H1 (cell line): ENCODE data around the gene ERV3-1. TPM values are rescaled to one million over a fixed set of nuclear protein-coding genes. Genes with fewer than 3 reads are reported as not detected.

Experiments used
- CTCF ChIA-PET: fragments of 300-600 bp; sonication (Branson Sonifier 250); formaldehyde crosslinking; loops from one replicate; lab custom pipeline; 2021; ENCODE audit not compliant: partially characterized antibody; lab: Charles Lee
- POLR2A ChIA-PET: fragments of 300-600 bp; sonication (Branson Sonifier 250); formaldehyde crosslinking; loops from one replicate; lab custom pipeline; 2021; ENCODE audit warnings: inconsistent platforms; ENCODE audit not compliant: partially characterized antibody; lab: Charles Lee
- DNase-seq, 2 experiments: peaks; one replicate each; pipeline versions ENCODE4 v3.0.0 to v3.0.0-alpha.2; 2010 to 2022; ENCODE audit warnings: low spot score in 2 of 2, low read depth in 1 of 2, mixed read lengths in 1 of 2
- FAIRE-seq: peaks from 2 replicates; lab custom pipeline; 2011; peaks lifted over from hg19 to GRCh38; lab: Jason Lieb, UNC
- H2AFZ ChIP-seq: 2 replicates; pipeline ENCODE4 v1.8.1; 2012; ENCODE audit warnings: low read length, inconsistent platforms
- H2AK5ac ChIP-seq: 2 replicates; pipeline ENCODE4 v1.6.1; 2013; ENCODE audit warnings: low read depth, low read length
- H2BK120ac ChIP-seq: replicated peaks from 2 replicates; pipeline ENCODE3; 2013; ENCODE audit warnings: low read depth, low read length, inconsistent platforms
- H2BK12ac ChIP-seq: 2 replicates; pipeline ENCODE4 v1.6.1; 2013; ENCODE audit warnings: low read depth, low read length
- H2BK15ac ChIP-seq: 2 replicates; pipeline ENCODE4 v1.6.1; 2013; ENCODE audit warnings: low read length
- H2BK20ac ChIP-seq: 2 replicates; pipeline ENCODE4 v1.6.1; 2013; ENCODE audit warnings: low read length
- H2BK5ac ChIP-seq: 2 replicates; pipeline ENCODE4 v1.6.1; 2013; ENCODE audit warnings: low read depth, low read length
- H3K14ac ChIP-seq: 2 replicates; pipeline ENCODE4 v1.6.1; 2013; ENCODE audit warnings: inconsistent platforms; ENCODE audit not compliant: insufficient read length
- H3K18ac ChIP-seq: 2 replicates; pipeline ENCODE4 v1.6.1; 2013; ENCODE audit warnings: low read length; ENCODE audit errors: extremely low read depth
- H3K23ac ChIP-seq: 2 replicates; pipeline ENCODE4 v1.6.1; 2013; ENCODE audit warnings: inconsistent platforms; ENCODE audit not compliant: insufficient read length
- H3K23me2 ChIP-seq: 2 replicates; pipeline ENCODE4 v1.6.1; 2013; ENCODE audit warnings: low read depth, low read length
- H3K27ac ChIP-seq: 2 replicates; pipeline ENCODE4 v1.6.1; 2011; ENCODE audit warnings: low read depth, low read length, inconsistent platforms
- H3K27me3 ChIP-seq, 4 experiments: replicated peaks in 1 of 4; 1 replicate in 1 of 4; 2 replicates in 3 of 4; pipeline versions ENCODE4 v1.6.1 to v1.8.1; 2011 to 2013; ENCODE audit warnings: low read length in 3 of 4, mild to moderate bottlenecking in 3 of 4, inconsistent platforms in 2 of 4, mixed read lengths in 2 of 4, moderate library complexity in 1 of 4; ENCODE audit not compliant: control insufficient read depth in 3 of 4, insufficient read depth in 3 of 4; ENCODE audit errors: extremely low read depth in 1 of 4
- H3K36me3 ChIP-seq, 4 experiments: 2 replicates each; pipeline versions ENCODE4 v1.6.1 to v1.8.1; 2011 to 2013; ENCODE audit warnings: mild to moderate bottlenecking in 4 of 4, low read length in 3 of 4, moderate library complexity in 2 of 4, control low read depth in 1 of 4, inconsistent platforms in 1 of 4; ENCODE audit not compliant: insufficient read depth in 4 of 4, control insufficient read depth in 2 of 4
- H3K4ac ChIP-seq: replicated peaks from 2 replicates; pipeline ENCODE3; 2013; ENCODE audit warnings: low read length, low read depth, mixed read lengths, inconsistent platforms; ENCODE audit not compliant: insufficient read length
- H3K4me1 ChIP-seq, 4 experiments: replicated peaks in 1 of 4; 1 replicate in 1 of 4; 2 replicates in 3 of 4; pipeline versions ENCODE4 v1.6.1 to v1.8.1; 2011 to 2013; ENCODE audit warnings: low read length in 3 of 4, inconsistent platforms in 2 of 4, mixed read lengths in 1 of 4; ENCODE audit not compliant: insufficient read depth in 4 of 4, control insufficient read depth in 3 of 4
- H3K4me2 ChIP-seq, 2 experiments: 2 replicates each; pipeline versions ENCODE4 v1.6.1 to v1.8.1; 2011 to 2013; ENCODE audit warnings: low read depth in 2 of 2, low read length in 2 of 2, control low read depth in 1 of 2, inconsistent platforms in 1 of 2, mild to moderate bottlenecking in 1 of 2; ENCODE audit not compliant: insufficient read depth in 1 of 2
- H3K4me3 ChIP-seq, 4 experiments: fragments of 200-600, 300-600 bp in 1 of 4; sonication (generic), shearing (Covaris generic), sonication (Bioruptor Twin) in 1 of 4; 2 replicates each; pipeline versions ENCODE4 v1.5.1 to v1.8.1; 2011 to 2016; ENCODE audit warnings: low read length in 4 of 4, low read depth in 3 of 4, control low read depth in 2 of 4, inconsistent platforms in 2 of 4, mild to moderate bottlenecking in 2 of 4, mixed read lengths in 1 of 4, moderate library complexity in 1 of 4; ENCODE audit not compliant: insufficient read depth in 2 of 4; ENCODE audit errors: extremely low read depth in 1 of 4
- H3K56ac ChIP-seq: replicated peaks from 2 replicates; pipeline ENCODE3; 2013; ENCODE audit warnings: low read depth, mild to moderate bottlenecking, mixed read lengths, low read length, inconsistent platforms; ENCODE audit not compliant: insufficient read length
- H3K79me1 ChIP-seq: 2 replicates; pipeline ENCODE4 v1.6.1; 2013; ENCODE audit warnings: low read depth, low read length, control low read depth
- H3K79me2 ChIP-seq, 2 experiments: 2 replicates each; pipeline versions ENCODE4 v1.6.1 to v1.8.1; 2012 to 2013; ENCODE audit warnings: low read length in 2 of 2, mild to moderate bottlenecking in 2 of 2, inconsistent platforms in 1 of 2; ENCODE audit not compliant: insufficient read depth in 2 of 2, control insufficient read depth in 1 of 2
- H3K9ac ChIP-seq, 4 experiments: replicated peaks in 1 of 4; 1 replicate in 1 of 4; 2 replicates in 3 of 4; pipeline versions ENCODE4 v1.6.1 to v1.8.1; 2011 to 2013; ENCODE audit warnings: low read depth in 3 of 4, low read length in 3 of 4, control low read depth in 2 of 4, mild to moderate bottlenecking in 2 of 4, moderate library complexity in 2 of 4, inconsistent platforms in 1 of 4; ENCODE audit errors: extremely low read depth in 1 of 4
- H3K9me3 ChIP-seq, 2 experiments: 2 replicates each; pipeline versions ENCODE4 v1.6.1 to v1.8.1; 2012 to 2013; ENCODE audit warnings: mild to moderate bottlenecking in 2 of 2, moderate library complexity in 2 of 2, control low read depth in 1 of 2, inconsistent platforms in 1 of 2, low read depth in 1 of 2, low read length in 1 of 2, mixed read lengths in 1 of 2; ENCODE audit not compliant: insufficient read depth in 2 of 2
- H4K20me1 ChIP-seq, 2 experiments: replicated peaks in 1 of 2; 2 replicates each; pipeline versions ENCODE3 to v1.8.1; 2011 to 2013; ENCODE audit warnings: inconsistent platforms in 2 of 2, low read length in 2 of 2, mild to moderate bottlenecking in 1 of 2; ENCODE audit not compliant: insufficient read depth in 2 of 2, control insufficient read depth in 1 of 2
- H4K5ac ChIP-seq: 2 replicates; pipeline ENCODE4 v1.6.1; 2013; ENCODE audit warnings: low read length, low read depth, mixed read lengths, inconsistent platforms; ENCODE audit not compliant: insufficient read length
- H4K8ac ChIP-seq: 2 replicates; pipeline ENCODE4 v1.8.0; 2013; ENCODE audit warnings: mild to moderate bottlenecking, moderate library complexity, low read length, inconsistent platforms; ENCODE audit not compliant: insufficient read depth; ENCODE audit errors: extremely low read depth
- H4K91ac ChIP-seq: replicated peaks from 2 replicates; pipeline ENCODE3; 2013; ENCODE audit warnings: low read length, mixed read lengths, inconsistent platforms; ENCODE audit not compliant: insufficient read length
- ATF3 ChIP-seq: IDR thresholded peaks from 2 replicates; pipeline ENCODE4 v1.6.1; 2011; ENCODE audit warnings: low read depth, mild to moderate bottlenecking, low read length; ENCODE audit not compliant: insufficient read depth
- BCL11A ChIP-seq, 2 experiments: IDR thresholded peaks; one replicate each; pipeline ENCODE4 v1.6.1; 2011; ENCODE audit warnings: low read depth in 2 of 2, low read length in 2 of 2, mild to moderate bottlenecking in 2 of 2
- BRCA1 ChIP-seq: IDR thresholded peaks from 2 replicates; pipeline ENCODE4 v1.6.1; 2012; ENCODE audit warnings: low read depth, low read length, improper control_type of control experiment
- EGR1 ChIP-seq: IDR thresholded peaks from 2 replicates; pipeline ENCODE4 v1.6.1; 2011; ENCODE audit warnings: low read depth, low read length, borderline replicate concordance
- EP300 ChIP-seq, 2 experiments: IDR thresholded peaks; 1 replicate in 1 of 2; 2 replicates in 1 of 2; pipeline ENCODE4 v1.6.1; 2011 to 2012; ENCODE audit warnings: low read depth in 2 of 2, low read length in 2 of 2, mild to moderate bottlenecking in 2 of 2, borderline replicate concordance in 1 of 2, inconsistent platforms in 1 of 2, moderate library complexity in 1 of 2
- HDAC2 ChIP-seq, 2 experiments: fragments of 300-600 bp in 1 of 2; sonication (generic) in 1 of 2; IDR thresholded peaks; 2 replicates each; pipeline ENCODE4 v1.6.1; 2011 to 2012; ENCODE audit warnings: low read depth in 2 of 2, low read length in 2 of 2, mild to moderate bottlenecking in 2 of 2, moderate library complexity in 2 of 2, borderline replicate concordance in 1 of 2, inconsistent platforms in 1 of 2
- MAFK ChIP-seq: IDR thresholded peaks from 2 replicates; pipeline ENCODE4 v1.6.1; 2012; ENCODE audit warnings: low read depth, mild to moderate bottlenecking, improper control_type of control experiment, low read length
- POLR2AphosphoS5 ChIP-seq: IDR thresholded peaks from 2 replicates; pipeline ENCODE4 v1.6.1; 2011; ENCODE audit warnings: low read depth, low read length
- RFX5 ChIP-seq: IDR thresholded peaks from 2 replicates; pipeline ENCODE4 v1.6.1; 2011; ENCODE audit warnings: low read depth, low read length, improper control_type of control experiment, borderline replicate concordance
- SIRT6 ChIP-seq: IDR thresholded peaks from one replicate; pipeline ENCODE4 v1.7.1; 2012; ENCODE audit warnings: low read length, inconsistent platforms
- TAF1 ChIP-seq: IDR thresholded peaks from 2 replicates; pipeline ENCODE4 v1.6.1; 2011; ENCODE audit warnings: mild to moderate bottlenecking, low read depth, low read length
- WGBS, 2 experiments: shearing (Covaris generic) in 1 of 2; methylation state at CpG; one replicate each; pipeline versions ENCODE4 v1.1.6 to v1.1.7; 2013 to 2015; ENCODE audit warnings: low lambda C conversion rate in 2 of 2, mixed read lengths in 2 of 2, inconsistent platforms in 1 of 2, low coverage in 1 of 2, missing lambda C conversion rate in 1 of 2; ENCODE audit not compliant: insufficient replicate concordance in 2 of 2, insufficient coverage in 1 of 2, insufficient read length in 1 of 2; ENCODE audit errors: extremely low coverage in 1 of 2, missing lambda C conversion rate in 1 of 2; 5-methylcytosine and 5-hydroxymethylcytosine counted together
- polyA plus RNA-seq, 7 experiments: library from polyadenylated mRNA; depleted of rRNA in 3 of 7; stranded (reverse) in 5 of 7; unstranded in 2 of 7; fragments of >200 nt in 5 of 7; fragments of 200-250 nt in 2 of 7; gene quantifications; 1 replicate in 5 of 7; 2 replicates in 1 of 7; 4 replicates in 1 of 7; pipeline versions ENCODE4 v1.2.1 to v1.2.3, GENCODE V29; 2011 to 2013; ENCODE audit warnings: missing spikeins in 2 of 7, mixed read lengths in 2 of 7
- total RNA-seq: library from RNA; stranded (reverse); fragmentation: NEBNext Ultra II Directional; extraction: Animal tissue kit (Norgen Biotek cat#: 25700); gene quantifications from 2 replicates; pipeline ENCODE4 v1.2.1, GENCODE V29; 2021

Gene ERV3-1
- total and polyA plus RNA-seq, 2 of the 8 experiments (the other 6 are each of a cell fraction or from before 2014, with no cell fraction given), result 9.5 to 9.7 TPM

GRCh38 chr7:64990216-64990615, 16.3 kb downstream of the ERV3-1 start:
- no peaks in the 10 kb centered on the region for H3K4me1 ChIP-seq
- CTCF ChIA-PET, result interaction anchor here (0.6 to 0.9 kb wide), 2 partner anchors 10 to 11 kb away, joined by 3 read pairs; no protein-coding TSS in a partner anchor
- H3K9ac ChIP-seq, result no peak overlapping the region
- no peak overlapping the region for H3K4me3 ChIP-seq
- no peaks in the 10 kb centered on the region for H4K20me1 ChIP-seq
- H3K79me2 ChIP-seq, result no peaks in the 10 kb centered on the region
- no peak overlapping the region for H2BK12ac ChIP-seq
- no peak overlapping the region for H3K14ac ChIP-seq
- no peak overlapping the region for H3K4me2 ChIP-seq
- H3K4ac ChIP-seq, result no peak overlapping the region
- POLR2A ChIA-PET, result no interaction called here
- WGBS, 2 experiments, result 93% methylated on average over 7 of the region's 7 CpGs; no CpG with 5 or more reads in 1 of the 2 experiments
- FAIRE-seq (no peak), DNase-seq (no peak)
- H3K36me3 ChIP-seq, result peaks cover 2 to 31% (median 6%) of the 10 kb centered on the region in 4 experiments; a peak in 6 of 8 replicates
- no peak overlapping the region for H2AK5ac ChIP-seq
- H4K8ac ChIP-seq, result no peak overlapping the region
- no peak overlapping the region for H3K23ac ChIP-seq
- H3K27ac ChIP-seq, result no peak overlapping the region
- no peak overlapping the region for H2BK15ac ChIP-seq
- no peak overlapping the region for H4K5ac ChIP-seq
- no peaks in the 10 kb centered on the region; the same call in 1 of the 2 replicates for H3K79me1 ChIP-seq
- no peak overlapping the region for H3K18ac ChIP-seq
- H3K23me2 ChIP-seq, result no peaks in the 10 kb centered on the region
- no peak overlapping the region for H2BK20ac ChIP-seq
- H3K56ac ChIP-seq, result no peak overlapping the region
- no peaks in the 10 kb centered on the region for H3K27me3 ChIP-seq
- H2BK5ac ChIP-seq, result no peak overlapping the region
- no peak overlapping the region for H2BK120ac ChIP-seq
- peaks cover 38 to 39% of the 10 kb centered on the region in 2 experiments for H3K9me3 ChIP-seq
- no peak overlapping the region for H4K91ac ChIP-seq
- no peak overlapping the region for H2AFZ ChIP-seq
- TF ChIP-seq BCL11A (IDR thresholded peaks at IDR 0.05; ENCODE audit: low read depth in 2 of 2, low read length in 2 of 2), result no peak
- no peak for TF ChIP-seq EP300 (IDR thresholded peaks at IDR 0.05; ENCODE audit: borderline replicate concordance in 1 of 2, low read depth in 2 of 2, low read length in 2 of 2)
- TF ChIP-seq RFX5, result no peak
- TF ChIP-seq MAFK, result no peak
- TF ChIP-seq TAF1, result no peak
- no peak for TF ChIP-seq SIRT6
- TF ChIP-seq HDAC2 (IDR thresholded peaks at IDR 0.05; ENCODE audit: borderline replicate concordance in 1 of 2, low read depth in 2 of 2, low read length in 2 of 2), result no peak
- no peak for TF ChIP-seq EGR1
- TF ChIP-seq POLR2AphosphoS5, result no peak
- no peak for TF ChIP-seq BRCA1
- no peak for TF ChIP-seq ATF3
